ENCODE data around the gene MAGI1.
"Not testable (repeated sequence)": the region's sequence is repeated elsewhere in the genome, so short reads cannot be mapped to it uniquely, and the experiment has no call there.

MAGI1 gene
- 0 to 0.92 (median 0.16) reads per million in 18 experiments for total RNA-seq

- DNase-seq: peak in 1 of 2 donors; percentile 15
Measured at GRCh38 chr3:66038726-66039589, at the start of gene MAGI1. TSS of gene MAGI1 (minus strand) at chr3:66038918. CDS start at chr3:66038308, 610 bp downstream.

DNA sequence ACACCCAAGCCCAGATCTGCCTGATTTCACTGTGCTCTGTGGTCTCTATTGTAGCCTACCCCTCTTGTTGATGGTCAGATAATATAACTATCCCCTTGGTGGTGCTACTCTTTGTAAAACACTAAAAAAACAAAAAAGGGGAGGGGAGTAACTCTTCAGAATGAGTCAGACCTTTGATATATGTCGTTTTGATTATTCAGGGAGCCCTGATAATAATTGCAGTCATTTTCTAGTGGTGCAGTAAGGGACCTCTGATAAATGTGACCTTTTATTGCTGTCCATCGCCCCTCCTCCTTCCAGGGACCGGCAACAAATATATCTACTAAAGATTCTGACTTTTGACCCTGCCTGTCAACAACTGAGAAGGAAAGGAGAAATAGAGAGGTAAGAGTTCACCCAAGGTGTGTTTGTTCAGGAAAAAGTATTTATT lies 45.1 kb upstream of the MAGI1 start:
- no peak for DNase-seq

GRCh38 chr3:66083096-66083678 lies 44.5 kb upstream of the MAGI1 start:
- no peak for DNase-seq

- no peak for DNase-seq
Measured at GRCh38 chr3:66082679-66083078, 44.0 kb upstream of the MAGI1 start.

GRCh38 chr3:66080167-66080566 lies 41.4 kb upstream of the MAGI1 start:
- no peak for DNase-seq

- DNase-seq: no peak
Measured at GRCh38 chr3:66077973-66078372, 39.3 kb upstream of the MAGI1 start.

- no peak for DNase-seq
Measured at GRCh38 chr3:66076861-66077470, 38.2 kb upstream of the MAGI1 start.

DNA sequence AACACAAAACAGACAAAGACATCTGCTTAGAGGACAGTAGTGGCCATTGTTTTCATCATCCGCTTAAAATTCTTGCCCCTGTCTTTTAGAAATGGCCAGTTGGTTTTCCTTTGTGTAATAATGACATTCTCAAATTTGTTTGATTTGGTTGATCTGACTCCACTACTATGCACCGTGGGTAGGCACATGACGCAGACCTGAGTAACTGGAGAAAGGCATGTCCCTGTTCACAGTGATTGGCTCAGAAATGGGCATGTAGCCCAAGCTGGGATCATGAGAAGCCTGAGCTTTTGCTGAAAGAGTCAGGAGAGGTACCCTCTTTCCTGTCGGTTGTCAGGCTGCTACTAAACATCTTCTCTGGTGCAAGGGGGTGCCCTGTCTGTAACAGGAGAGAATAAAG lies 36.6 kb upstream of the MAGI1 start:
- DNase-seq: no peak

DNA sequence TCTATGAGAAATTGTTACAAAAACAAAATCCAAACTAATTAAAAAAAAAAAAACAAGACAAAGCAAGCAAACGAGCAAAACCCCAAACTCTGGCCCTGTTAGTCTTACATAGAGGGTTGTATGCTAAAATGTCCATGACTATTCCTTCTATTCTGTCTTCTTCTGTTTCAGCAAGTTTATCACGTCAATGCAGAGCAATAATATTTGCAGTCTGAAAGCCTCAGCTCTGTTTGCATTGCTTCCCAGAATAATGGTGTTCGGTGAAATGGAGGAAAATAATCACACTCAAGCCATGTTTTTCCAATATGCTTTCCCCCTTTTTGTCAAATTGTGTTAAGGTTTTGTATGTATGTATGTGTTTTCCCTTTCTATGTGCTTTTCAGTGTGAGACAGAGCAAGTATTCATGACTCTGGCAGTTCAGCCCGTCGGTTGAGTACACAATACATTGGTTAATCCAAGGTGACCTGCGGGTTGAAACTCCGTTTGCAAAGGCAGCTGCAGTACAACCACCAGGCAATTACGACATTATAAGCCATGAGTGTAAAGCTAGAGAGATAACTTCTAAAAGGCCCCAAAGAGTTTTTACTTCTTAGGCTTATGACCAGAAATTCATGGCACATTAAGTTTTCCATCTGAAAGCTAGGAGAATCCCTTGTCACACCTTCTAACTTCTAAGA lies 34.9 kb upstream of the MAGI1 start:
- no peak for DNase-seq

GRCh38 chr3:66068255-66068654 lies 29.5 kb upstream of the MAGI1 start:
- DNase-seq: no peak

DNA sequence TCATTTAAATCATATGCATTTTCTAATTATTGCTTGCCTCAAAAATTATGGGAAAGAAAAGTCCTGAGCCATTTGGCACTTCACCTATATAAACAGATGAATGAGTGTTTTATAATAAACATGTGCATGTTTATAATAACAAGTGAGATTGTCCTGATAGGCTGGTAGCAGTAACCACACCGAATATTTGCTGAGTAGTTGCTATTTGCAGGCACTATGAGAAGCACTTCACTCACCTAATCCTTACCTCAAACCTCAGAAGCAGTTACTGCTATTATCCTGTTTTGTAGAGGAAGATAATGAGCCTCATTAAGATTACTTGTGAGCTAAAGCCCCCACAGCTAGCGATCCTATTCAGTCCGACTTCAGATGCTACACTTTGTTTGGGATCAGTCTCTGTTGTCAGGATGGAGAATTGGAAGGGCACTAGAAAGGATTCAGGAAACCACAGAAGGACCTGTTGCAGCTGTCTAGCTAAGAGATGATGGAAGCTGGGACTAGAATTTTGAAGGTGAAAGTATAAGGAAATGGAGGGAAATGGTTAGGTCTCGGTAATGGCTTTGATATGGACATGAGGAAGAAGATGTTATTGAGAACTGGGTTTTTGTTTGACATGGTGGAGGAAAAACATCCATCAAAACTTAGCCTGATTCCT lies 28.4 kb upstream of the MAGI1 start:
- no peak for DNase-seq

DNA sequence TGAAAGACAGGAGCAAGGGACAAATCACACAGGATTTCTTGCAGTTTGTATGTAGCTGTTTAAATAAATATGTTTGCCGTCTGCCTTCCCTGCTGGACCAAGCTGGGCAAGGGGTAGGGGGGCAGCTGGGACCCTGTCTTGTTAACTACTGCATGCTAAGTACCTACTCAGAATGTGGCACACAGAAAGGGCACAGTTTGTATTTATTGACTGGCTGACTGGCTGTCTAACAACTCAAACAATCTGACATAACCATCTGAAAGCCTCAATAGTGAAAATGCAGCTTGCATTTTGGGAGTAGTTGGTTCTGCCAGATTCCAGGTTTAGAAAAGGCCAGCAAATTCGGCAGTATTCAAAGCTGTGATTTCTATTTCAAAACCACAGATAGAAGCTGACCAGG lies 16.6 kb upstream of the MAGI1 start:
- DNase-seq: no peak

GRCh38 chr3:66053550-66054094 lies 14.9 kb upstream of the MAGI1 start:
- no peak for DNase-seq

- DNase-seq: no peak
Measured at GRCh38 chr3:66052721-66053549, 14.2 kb upstream of the MAGI1 start.

- no peak for DNase-seq
Measured at GRCh38 chr3:66050821-66051220, 12.1 kb upstream of the MAGI1 start.

DNA sequence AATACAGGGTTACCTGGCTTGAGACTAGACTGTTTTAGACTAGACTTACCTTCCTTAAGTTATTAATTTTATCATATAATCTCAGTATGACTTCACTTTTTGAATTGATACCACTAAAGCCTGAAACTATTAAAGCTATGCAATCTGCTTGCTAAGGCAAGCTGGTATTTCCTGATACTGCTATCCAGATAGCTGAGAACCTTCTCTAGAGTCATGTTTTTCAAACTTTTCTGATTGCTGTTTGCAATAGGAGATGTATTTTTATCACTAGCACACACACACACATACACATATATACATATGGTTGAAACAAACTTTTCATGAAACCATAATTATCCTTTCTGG lies 9.3 kb upstream of the MAGI1 start:
- DNase-seq: no peak

DNA sequence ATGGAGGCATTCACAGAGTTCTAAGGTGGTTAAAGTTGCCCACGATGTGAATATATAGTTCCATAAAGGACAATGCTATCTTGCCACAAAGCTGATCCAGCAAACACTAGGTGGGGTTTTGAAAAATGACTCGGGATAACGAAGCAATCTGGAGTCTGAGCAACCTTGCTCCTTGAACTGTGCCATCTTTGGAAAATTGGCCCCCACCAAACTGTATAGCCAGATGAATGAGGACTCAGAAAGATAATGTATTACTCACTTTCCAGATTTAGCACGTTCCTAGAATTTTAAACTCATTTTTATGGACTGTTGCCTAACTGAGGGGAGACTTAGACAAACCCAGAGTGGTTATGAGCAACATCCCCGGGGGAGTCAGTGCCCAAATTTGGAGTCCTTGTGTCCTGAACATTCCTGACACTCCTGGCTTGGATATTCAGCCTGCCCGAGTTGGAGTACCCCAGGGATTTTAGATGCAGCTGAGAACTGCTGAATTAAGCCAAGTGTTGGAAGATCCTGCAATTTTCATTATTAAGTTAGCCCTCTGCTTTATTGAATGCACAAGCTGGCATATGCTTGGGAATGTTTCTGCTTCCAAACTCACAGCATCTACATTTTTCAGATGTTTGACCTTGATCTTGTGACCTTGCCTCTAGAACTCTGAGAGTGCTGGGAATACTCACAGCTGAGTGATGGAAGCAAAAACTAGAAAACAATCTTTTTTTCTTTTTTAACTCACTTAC lies 8.8 kb upstream of the MAGI1 start:
- DNase-seq: no peak

- DNase-seq: not testable (repeated sequence)
Measured at GRCh38 chr3:66046321-66046720, 7.6 kb upstream of the MAGI1 start.

GRCh38 chr3:66041828-66042227 lies 3.1 kb upstream of the MAGI1 start:
- no peak for DNase-seq

- DNase-seq: no peak
Measured at GRCh38 chr3:66041116-66041515, 2.4 kb upstream of the MAGI1 start.

DNA sequence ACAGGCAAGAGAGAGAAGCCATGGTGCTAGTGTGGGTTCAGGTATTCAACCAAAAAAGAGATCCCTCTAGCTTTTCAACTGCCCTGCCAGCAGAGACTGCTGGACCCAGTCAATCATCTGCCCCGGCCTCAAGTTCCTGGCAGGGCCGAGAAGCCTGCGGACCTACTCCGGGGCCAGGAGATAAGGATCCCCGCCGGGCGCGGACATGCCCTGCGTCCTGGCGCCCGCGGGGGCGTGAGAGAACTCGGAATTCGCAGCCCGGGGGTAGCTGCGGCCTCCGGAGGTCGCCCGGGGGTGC lies 821 bp upstream of the MAGI1 start:
- DNase-seq: no peak
